Activated T-cell treated with anti-CD3 and anti-CD28 coated beads for 1 hour (primary cell): Measurements from ENCODE around the gene C1QTNF8.
A peak's percentile ranks its signal among the peaks of the same experiment; 100 is the strongest.

ENCODE experiments used
- DNase-seq: peaks from one replicate; pipeline ENCODE4 v3.0.0-alpha.2; 2020; ENCODE audit warnings: low read depth

The C1QTNF8 gene

DNA sequence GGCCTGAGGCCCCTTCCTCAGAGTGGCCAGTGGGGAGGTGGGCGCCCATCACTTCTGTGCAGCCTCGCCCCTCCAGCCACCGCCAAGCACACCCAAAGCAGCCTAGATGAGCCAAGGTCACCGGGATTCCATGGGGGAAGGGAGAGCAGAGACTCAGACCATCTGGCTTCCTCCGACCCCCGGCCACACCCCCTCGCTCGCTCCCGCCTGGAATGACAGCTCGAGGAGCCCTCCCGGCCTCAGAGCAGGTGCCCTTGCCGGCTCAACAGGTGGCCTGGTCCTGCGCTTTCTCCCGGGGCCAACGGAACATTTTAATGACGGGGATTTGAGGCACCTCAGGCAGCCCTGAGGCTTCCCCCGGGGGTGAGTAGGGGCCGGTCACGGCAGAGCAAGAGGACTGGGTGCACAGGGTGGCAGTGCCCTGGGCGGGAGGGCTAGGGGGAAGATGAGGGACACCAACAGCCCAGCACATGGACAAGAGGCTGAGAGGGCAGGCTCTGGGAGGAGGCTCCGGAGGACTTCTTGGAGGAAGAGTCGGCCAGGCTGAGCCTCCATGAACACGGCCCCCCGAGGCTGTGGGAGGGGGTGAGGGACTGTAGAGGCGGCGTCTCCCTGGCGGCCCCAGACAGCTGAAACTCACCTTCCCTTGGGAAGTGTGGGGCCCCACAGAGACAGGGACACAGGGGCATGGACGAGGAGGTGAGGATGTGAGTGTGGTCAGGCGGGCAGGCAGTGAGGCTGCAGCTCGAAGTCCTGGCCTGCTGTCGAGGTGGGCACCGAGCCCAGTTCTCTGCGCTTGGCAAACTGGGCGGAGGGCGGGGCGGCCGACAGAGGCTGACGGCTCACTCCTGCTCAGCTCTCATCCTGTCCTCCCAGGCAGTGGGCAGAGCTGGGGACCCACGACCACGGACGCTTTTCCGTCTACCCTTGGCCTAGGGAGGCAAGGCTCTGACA is 12.5 kb upstream of the C1QTNF8 start:
- DNase-seq: no peak

DNA sequence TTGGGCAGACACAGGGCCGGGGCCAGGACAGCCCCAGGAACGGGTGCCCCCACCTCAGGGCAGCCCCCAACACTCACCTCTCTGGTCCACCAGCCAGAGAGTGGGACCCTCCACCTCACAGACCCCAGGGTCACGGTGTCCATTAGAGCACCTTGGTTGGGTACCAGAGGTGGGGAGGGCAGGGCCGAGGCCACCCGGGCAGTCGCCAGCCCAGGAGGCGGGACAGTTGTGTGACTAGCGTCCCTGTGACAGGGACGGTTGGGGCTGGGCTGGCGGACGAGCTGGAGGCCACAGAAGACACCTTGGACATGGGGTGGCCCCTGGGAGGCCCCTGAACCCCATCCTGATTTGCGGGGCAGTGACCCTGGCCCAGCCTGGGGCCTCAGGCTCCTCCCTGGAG is 11.7 kb upstream of the C1QTNF8 start:
- no peak for DNase-seq

DNA sequence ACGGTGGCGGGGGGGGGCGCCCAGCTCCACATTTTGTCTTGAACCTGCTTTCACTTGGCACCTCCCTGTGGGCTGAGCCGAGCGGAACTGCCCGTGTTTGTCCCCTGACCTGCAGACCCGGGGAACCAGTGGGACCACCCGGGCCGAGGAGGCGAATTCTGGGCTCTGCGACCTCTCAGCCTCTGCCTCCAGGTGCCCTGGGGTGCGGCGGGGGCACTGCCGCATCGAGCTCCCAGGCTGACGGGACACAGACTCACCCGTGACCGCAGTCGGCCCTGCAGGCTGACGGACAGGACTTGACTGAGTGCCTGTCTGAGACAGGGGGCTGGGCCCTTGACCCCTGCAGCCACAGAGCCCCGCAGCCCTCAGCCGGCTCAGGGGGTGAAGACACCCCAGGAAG is 11.1 kb upstream of the C1QTNF8 start:
- no peak for DNase-seq

DNA sequence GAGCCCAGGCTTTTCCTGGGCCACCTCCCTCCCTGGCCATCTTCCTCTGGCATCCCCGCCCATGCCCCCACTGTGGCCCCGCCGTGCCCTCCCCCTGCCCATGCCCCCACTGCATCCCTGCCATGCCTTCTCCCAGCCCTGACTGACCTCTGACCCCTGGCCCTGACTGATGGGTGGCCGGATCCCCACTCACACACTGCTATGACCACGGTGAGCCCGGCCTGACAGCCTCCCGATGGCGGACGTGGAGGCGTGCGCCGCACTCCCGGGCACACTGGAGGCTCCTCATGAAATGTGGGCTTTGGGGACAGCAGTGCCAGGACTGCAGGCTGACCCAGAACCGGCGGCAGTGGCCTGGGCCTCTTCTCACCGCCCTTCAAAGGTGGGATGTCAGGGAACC is 10.6 kb upstream of the C1QTNF8 start:
- no peak for DNase-seq

DNA sequence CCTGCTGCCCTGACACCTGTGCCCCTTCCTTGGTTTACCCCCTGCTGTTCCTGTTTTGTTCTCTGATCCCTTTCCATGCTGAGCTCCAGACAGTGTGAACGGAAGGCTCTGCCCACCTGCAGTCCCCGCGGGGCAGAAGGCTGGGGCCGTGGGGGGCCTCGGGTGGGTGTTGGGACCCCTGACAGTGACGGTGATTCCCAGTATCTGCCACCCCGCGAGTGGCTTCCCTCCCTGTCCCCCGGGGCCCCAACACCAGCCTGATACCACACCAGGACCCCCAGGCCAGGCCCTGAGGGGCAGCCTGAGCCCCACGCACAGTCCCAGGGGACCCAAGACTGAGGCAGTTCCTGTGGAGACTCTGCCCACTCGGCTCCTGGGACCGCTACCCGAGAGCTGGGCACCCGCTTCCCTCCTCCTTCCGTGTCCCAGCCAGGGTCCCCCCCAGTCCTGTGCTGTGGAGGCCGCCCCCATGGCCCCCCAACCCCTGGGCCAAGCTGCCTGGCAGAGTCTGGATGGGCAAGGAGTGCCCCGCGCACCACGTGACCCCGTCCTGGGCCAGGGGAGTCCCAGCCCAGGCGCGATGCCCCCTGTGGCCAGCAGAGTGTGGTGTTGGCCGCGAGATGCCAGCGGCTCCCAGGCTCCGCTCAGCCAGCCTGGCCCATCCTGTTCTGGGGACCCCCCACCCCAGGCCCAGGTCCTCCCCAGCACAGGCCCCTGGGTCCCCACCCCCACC is 10.0 kb upstream of the C1QTNF8 start:
- peak; percentile 20 for DNase-seq

DNA sequence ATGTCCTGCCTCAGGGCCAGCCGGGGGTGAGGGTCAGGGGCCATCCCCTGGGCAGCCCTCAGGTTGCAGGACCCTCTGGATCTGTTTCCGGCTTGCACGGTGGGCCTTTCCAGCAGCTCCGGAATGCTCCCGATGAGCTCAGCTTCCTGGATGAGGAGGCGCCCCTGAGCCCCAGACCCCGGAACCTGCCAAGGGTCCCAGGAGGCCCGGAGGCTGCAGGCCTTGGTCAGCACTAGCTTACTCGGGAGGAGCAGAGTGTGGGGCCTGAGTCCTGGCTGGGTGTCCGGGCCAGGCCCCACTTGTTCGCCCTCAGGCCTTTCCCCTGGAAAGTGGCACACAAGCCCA is 7.6 kb upstream of the C1QTNF8 start:
- DNase-seq: no peak

DNA sequence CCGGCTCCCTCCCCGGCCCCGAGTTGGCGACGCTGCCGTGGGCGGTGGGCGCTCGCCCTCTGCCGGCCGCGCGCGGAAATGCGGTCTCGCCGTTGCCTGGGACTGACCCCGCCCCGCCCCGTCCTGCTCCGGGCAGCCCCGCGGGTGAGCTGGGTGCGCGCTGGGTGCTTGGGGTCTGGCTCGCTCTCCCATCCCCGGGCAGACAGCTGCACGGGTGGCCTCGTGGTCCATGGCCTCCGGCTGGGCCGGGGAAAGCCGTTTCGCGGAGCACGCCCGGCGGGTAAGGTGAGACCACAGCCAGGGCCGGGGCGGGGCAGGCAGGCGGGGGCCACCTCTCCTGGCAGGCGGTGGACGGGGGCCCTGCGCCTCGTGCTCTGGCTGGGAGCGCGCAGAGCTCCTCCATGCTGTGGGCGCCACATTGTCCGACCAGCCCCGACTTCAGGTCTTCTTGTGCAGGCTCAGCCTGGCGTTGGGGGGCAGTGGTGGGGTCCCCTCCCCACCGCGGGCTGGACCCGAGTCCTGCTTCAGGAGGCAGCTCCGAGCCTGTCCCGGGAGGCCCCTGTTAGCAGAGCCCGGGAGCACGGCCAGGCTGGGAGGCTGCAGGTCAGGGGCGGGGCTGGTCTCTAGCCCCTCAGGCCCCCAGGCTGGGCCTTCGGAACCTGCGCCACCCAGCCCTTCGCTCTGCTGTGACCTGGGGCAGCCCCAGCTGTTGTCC is 7.0 kb upstream of the C1QTNF8 start:
- DNase-seq: peak; percentile 60

DNA sequence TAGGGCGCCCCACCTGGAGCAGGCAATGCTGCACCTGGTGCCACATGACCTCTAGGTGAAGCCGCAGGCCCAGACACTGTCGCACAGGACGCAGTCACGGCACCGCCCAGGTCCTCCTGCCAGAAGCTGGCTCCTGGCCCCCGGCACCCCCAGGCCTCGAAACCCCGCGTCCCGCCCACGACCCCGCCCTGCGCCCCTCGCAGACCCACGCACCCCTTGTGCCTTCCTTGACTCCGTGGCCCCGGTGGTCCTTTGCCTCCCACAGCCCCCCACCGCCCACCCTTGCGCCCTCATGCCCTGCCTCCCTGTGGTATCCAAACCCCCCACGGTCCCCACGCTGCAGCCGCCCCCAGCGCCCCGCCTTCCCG is 6.3 kb upstream of the C1QTNF8 start:
- DNase-seq: no peak

DNA sequence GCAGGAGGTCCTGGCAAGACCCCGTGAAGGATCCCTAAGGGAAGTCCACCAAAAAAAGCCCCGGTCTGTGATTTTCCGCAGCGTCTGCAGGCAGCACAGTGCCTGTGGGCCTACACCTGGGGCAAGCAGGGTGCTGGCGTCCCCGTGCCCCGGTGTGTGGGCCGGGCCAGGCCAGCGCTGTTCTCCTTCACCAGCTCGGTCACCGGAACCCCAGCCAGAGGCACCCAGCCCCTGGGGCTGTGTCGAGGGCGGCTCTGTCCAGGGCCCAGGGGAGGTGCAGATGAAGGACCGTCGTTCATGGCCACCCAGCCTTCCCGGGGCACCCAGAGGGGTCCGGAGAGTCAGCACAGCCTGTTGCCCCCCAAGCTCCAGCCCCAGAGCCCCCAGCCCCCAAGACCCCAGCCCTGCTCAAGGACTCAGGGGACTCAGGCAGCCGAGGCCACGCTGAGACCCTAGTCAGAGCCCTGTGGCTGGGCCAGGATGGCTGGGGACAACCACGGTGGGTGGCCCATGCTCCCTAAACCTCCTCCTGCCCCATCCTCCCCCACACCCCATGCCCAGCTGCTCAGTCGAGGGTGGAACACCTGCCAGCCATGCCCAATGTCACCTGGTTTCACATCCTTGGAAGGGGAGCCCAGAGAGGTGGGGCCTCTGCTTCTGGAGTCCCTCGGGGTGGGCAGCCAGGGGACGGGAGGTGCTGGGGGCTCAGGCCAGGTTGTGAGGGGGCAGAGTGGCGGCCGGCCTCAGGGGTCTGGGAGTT is 5.7 kb upstream of the C1QTNF8 start:
- no peak for DNase-seq

DNA sequence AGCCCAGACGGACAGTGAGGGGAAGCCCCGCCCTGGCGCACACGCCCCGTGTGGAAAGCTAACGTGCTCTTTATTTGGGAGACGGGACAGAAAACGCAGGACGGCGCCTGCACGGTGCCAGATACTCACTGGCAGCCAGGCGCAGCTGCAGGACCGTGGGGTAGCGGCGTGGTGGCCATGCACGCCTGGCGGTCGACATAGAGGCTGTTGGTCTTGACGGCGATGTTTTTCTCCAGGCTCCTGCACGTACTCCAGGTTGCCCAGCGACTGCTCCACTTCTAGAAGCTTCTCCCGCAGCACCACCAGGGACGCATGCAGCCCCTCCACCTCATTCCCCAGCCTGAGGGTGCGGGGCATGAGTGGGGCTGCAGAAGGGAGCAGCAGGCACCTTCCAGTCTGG is 5.1 kb upstream of the C1QTNF8 start:
- no peak for DNase-seq

DNA sequence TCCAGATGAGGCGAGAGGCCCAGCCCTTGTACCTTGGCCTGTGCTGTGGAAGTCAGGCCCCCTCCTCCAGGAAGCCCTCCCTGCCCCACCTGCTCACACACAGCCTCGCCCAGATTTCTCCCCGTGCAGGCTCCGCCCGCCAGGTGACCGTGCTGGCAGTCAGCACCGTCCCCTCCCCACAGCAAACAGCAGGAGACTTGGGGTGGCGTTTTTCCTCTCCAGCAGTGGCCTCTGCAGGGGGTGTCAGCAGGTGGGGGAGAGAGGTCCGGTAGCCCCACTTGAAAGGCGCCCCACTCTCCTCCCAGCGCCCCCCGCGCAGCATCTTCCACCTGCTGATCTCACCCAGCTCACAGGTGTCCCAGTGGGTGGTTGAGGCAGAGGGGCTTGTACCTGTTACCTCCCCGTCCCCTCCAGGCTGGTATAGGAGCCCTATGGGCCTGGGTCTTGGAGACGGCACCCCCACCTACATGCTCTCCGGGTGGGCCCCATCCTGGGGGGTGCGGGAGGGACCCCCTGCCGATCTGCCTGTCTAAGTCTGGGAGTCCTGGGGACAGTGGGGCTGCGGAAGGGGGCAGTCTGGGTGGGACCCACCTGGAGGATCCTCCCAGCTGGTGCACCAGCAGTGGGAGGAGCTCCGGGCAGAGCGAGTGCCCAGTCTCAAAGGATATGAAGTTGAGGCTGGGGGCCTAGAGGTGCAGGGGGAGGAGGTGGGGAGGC is 4.2 kb upstream of the C1QTNF8 start:
- no peak for DNase-seq

DNA sequence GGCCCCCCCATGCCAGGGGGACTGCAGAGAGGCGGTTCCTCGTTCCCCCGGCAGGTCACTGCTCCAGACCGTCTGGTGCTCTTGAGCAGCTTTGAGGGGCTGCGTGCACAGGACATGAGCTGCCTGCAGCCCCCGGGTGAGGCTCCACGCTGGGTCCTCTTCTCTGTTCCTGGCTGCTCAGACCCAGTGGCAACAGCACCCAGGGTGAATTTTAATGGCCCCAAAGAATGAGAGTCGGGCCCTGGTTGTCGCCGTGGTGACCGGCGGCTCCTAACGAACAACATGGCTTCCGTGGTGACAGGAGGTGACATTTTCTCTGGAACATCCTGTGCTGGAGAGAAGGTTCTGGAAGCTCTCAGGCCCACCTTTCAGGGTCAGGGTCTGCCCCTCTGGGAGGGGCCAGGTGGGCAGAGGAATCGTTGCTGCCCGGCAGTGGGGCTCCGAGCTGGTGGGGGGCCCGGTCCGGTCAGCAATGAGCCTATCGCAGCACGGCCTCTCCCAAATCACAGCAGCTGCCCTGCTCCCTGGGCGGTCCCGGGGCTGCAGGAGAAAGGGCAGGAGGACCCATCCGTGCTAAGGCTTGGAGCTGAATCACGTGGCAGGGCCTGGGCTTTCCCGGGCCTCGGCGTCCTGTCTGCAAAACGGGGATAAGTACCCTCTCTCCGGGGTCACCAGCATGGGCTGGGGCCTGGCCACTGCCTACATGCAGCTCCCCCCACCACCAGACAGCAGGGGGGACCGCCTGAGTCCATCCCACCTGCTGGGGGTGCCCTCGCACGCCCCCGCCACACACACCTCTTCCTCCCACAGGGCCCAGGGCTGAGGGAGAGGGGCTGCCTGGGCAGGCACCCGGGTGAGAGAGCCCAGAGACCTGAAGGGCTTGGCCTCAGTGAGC is 3.4 kb upstream of the C1QTNF8 start:
- DNase-seq: no peak

DNA sequence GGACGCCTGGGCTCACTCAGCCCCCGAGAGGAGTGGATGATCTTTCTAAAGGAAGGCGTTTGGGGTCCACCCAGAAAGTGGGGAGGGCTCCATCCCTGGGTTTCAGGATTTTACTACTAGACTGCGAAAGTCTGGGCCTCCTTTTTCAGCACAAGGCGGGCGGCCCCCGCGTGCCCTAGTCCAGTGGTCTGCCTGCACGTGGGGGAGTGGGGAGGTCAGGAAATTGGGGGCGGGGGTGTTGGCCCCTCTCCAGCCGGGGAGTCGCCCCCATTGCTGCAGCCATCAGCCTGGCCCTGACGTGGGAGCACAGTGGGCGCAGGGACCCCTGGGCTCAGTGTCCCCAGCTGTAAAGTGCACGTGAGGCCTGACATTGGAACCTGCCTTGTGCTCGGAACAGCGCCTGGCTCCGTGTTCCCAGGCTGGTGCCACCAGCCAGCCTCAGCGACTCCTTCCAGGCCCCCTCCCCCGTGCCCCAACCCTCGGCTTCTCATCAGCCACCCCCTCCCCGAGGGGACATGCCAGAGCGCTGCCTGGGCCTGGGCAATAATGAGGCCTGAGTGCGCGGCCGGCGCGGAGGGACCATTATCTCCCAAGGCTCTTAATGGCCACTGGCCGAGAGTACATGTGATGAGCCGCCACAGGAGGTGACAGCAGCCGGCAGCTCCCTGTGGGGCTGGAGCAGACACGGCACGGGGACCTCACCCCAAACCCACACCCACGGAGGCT is 2.4 kb upstream of the C1QTNF8 start:
- DNase-seq: no peak

DNA sequence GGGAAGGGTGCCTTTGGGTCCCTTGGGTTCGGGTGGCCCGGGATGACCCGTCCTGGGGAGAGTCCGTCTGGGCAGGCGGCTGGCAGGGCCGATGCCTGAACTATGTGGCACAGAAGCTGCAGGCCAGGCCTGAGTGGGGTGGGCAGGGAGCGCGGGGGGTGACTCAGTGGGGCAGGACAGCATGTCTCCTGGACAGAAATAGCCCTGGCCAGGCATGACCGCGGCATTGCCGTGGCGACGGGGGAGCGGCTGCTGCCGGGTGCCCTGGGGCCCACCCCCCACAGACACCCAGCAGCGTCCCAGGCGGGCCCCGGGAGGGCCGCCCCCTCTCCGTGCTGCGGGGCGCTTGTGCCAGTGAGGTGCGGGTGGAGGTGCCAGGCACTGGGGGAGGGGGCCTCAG is 1.8 kb upstream of the C1QTNF8 start:
- DNase-seq: no peak

DNA sequence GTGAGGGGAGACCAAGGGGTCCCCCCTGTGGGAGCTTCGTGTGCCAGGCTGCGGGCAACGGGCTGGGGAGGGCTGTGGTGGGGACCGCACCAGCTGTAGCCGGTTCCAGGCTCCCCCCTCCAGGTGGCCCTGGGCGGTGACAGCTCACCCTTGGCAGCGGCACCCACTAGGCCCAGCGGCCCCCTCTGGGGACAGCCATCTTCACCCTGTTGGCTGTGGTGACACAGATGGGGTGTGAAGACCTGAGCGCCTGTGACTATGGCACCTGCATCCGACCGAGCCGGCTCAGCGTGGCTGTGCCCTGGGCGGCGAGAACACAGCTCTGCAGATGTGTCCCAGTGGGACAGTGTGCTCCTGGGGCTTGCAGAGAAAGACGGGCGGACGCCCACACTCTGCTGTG is 1.1 kb upstream of the C1QTNF8 start:
- DNase-seq: no peak

DNA sequence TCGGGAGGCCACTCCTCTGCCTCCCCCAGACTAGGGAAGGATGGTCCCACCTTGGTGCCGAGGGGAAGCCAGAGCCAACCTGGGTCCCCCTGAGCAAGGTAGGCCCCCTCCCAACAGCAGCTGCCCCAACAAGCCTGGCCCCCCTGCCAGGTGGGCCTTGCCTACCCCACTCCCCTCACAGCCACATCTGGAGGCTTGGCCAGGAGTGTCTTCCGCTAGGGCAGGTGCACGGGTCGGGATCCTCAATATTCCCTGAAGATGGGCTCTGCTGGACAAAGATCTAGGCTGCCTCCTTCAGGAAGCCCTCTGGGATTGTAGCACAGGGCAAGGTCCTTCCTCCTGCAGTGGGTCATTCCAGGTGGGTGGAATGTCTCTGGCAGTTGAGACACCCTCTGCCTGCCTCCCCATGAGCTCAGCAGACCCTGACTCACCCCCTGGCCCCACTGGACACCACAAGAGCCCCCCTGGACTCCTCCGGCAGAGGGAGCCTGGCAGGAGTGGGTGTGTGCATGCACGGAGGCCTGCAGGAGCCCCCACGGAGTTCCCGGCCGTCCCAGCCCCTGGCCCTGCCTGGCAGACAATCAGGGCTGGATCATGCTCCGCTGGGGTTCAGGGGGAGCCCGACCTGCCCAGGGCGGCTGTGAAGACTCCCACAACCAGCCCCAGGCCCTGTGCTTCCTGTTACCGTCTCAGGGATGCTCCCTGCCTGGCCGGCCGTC is 435 bp downstream of the C1QTNF8 start:
- DNase-seq: no peak

DNA sequence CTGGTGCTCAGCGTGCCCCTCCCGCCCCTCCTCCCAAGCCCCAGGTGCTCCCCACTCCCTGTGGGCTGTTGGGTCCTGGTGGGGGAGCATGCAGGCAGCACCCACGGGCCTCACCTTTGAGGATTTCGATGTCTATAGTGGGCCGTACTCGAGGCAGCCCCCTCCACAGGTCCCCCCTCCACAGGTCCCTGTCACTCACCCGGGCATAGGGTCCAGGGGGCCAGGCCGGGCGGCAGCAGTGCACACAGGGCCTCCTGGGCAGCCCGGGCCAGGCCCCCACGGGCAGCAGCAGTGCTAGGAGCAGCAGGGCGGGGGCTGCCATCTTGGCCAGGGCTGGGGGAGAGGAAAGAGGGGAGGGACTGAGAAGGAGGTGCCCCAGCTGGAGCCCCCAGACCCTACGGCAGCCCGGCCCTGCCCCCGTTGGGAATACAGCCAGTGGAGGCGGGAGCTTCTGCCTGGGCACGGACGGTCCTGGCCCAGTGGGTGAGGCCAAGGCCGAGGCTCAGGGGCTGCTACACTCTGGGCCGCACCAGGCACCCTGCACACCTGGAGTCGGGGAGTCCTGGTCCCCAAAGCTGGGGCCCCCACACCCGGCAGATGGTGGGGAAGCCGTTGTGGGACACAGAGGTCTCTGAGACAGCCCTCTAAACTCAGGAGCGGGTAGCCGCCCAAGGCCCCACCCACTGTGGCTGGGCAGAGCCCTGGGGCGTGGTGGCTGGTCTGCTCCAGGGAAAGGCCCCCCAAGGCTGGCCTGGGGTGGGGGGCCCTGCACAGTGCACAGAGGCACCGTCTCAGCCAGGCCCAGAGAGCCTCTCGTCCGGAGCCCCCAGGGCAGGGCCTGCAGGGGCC is 1.2 kb downstream of the C1QTNF8 start:
- DNase-seq: no peak

DNA sequence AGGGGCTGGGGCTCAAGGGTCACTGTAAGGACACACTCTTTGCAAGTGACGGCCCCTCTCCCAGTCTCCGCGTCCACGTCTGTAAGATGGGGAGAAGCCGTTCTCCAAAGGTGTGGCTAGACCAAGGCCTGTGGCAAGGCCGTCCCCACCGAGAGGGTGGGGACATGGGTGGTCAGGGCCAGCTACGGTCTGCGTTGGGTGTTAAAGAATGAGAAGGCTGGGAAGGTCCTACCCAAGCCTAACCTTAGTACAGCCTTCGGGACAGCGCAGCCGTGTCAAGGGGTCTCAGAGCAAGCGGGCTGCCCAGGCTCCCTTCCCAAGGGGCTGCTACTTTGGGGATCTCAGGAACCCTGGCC is 1.9 kb downstream of the C1QTNF8 start:
- DNase-seq: no peak
